Uterus (tissue), 4 donors: ENCODE results near the gene EEA1. TPM values are rescaled to one million over a fixed set of nuclear protein-coding genes. Genes with fewer than 3 reads are reported as not detected.

Experiments
- DNase-seq, 2 donors: peaks; one replicate each; pipeline ENCODE4 v3.0.0-alpha.2; 2019 to 2020
- H3K27ac ChIP-seq, 2 donors: fragments of 200-600 bp; sonication (generic); 1 replicate in 1 of 2; 2 replicates in 1 of 2; pipeline ENCODE4 v1.5.1; 2016 to 2018
- H3K27me3 ChIP-seq, 2 donors: fragments of 200-600 bp; sonication (generic); one replicate each; pipeline ENCODE4 v1.5.1; 2018 to 2019; ENCODE audit warnings: control low read depth in 1 of 2
- H3K36me3 ChIP-seq, 2 donors: fragments of 200-600 bp; sonication (generic); one replicate each; pipeline ENCODE4 v1.5.1; 2019; ENCODE audit warnings: control low read depth in 1 of 2
- H3K4me1 ChIP-seq, 2 donors: fragments of 200-600 bp; sonication (generic); one replicate each; pipeline ENCODE4 v1.5.1; 2018 to 2019; ENCODE audit warnings: control low read depth in 1 of 2
- H3K4me3 ChIP-seq, 2 donors: fragments of 200-600 bp; sonication (generic); 1 replicate in 1 of 2; 2 replicates in 1 of 2; pipeline ENCODE4 v1.5.1; 2018 to 2019; ENCODE audit warnings: mild to moderate bottlenecking in 1 of 2
- H3K9me3 ChIP-seq, 2 donors: fragments of 200-600 bp; sonication (generic); one replicate each; pipeline ENCODE4 v1.5.1; 2019; ENCODE audit warnings: control low read depth in 1 of 2
- CTCF ChIP-seq, 4 experiments: fragments of 200-600 bp in 2 of 4; fragments of 450-650 bp in 2 of 4; sonication (generic) in 2 of 4; IDR thresholded peaks; one replicate each; pipeline ENCODE4 v1.5.1; 2016 to 2019; ENCODE audit warnings: antibody characterized with exemption in 4 of 4, mild to moderate bottlenecking in 2 of 4, moderate library complexity in 1 of 4
- POLR2A ChIP-seq, 2 donors: fragments of 450-650 bp; IDR thresholded peaks; one replicate each; pipeline ENCODE4 v1.6.1; 2016; ENCODE audit warnings: antibody characterized with exemption in 2 of 2, mild to moderate bottlenecking in 1 of 2, moderate library complexity in 1 of 2
- intact Hi-C: fragments of 100-400 bp; cut with DNase I; formaldehyde crosslinking; loops from one replicate; pipeline ENCODE4 v1.15.1; 2023; ENCODE audit warnings: low total_unique reads
- total RNA-seq, 4 donors: library from RNA; depleted of rRNA in 3 of 4; stranded (reverse); fragments of >200 nt in 3 of 4; gene quantifications; one replicate each; pipeline versions ENCODE4 v1.1.0 to v1.2.4, GENCODE V29; 2014 to 2023
- donor health status: DM: yes; HTN: yes; CAD: no.

The EEA1 gene
- total RNA-seq, 4 donors from 2014 or later = 15.4 to 53.0 (median 31.6) TPM

- Histone ChIP-seq H3K27ac (no peak overlapping the region), H3K4me3 (no peak overlapping the region), H3K36me3 (no peaks in the 10 kb centered on the region), H3K27me3 (no peaks in the 10 kb centered on the region), H3K9me3 (no peaks in the 10 kb centered on the region), H3K4me1 (no peaks in the 10 kb centered on the region)
- intact Hi-C loops = no loop called here
- TF ChIP-seq POLR2A (IDR thresholded peaks at IDR 0.05) (no peak), CTCF (IDR thresholded peaks at IDR 0.05) (no peak)
- DNase-seq = no peak
Measured at GRCh38 chr12:92775416-92775815, 153.7 kb downstream of the EEA1 start.

- TF ChIP-seq POLR2A (IDR thresholded peaks at IDR 0.05) (no peak), CTCF (IDR thresholded peaks at IDR 0.05) (no peak)
- H3K27ac ChIP-seq = no peak overlapping the region
- H3K4me3 ChIP-seq = no peak overlapping the region
- no peaks in the 10 kb centered on the region for H3K27me3 ChIP-seq
- no peaks in the 10 kb centered on the region for H3K36me3 ChIP-seq
- DNase-seq = no peak
- H3K4me1 ChIP-seq = no peaks in the 10 kb centered on the region
- intact Hi-C loops = no loop called here
- H3K9me3 ChIP-seq = no peaks in the 10 kb centered on the region
Measured at GRCh38 chr12:92771001-92771400, 158.1 kb downstream of the EEA1 start.

- Histone ChIP-seq H3K27me3 (no peaks in the 10 kb centered on the region), H3K9me3 (no peaks in the 10 kb centered on the region), H3K36me3 (no peaks in the 10 kb centered on the region), H3K4me3 (no peak overlapping the region), H3K27ac (no peak overlapping the region), H3K4me1 (no peaks in the 10 kb centered on the region)
- DNase-seq = no peak
- intact Hi-C loops = no loop called here
- TF ChIP-seq CTCF (IDR thresholded peaks at IDR 0.05) = no peak
- TF ChIP-seq POLR2A (IDR thresholded peaks at IDR 0.05) = no peak
Measured at GRCh38 chr12:92769124-92769901, 159.8 kb downstream of the EEA1 start.

GRCh38 chr12:92765871-92766270 lies 163.2 kb downstream of the EEA1 start:
- Histone ChIP-seq H3K27me3 (no peaks in the 10 kb centered on the region), H3K9me3 (no peaks in the 10 kb centered on the region), H3K4me3 (no peak overlapping the region), H3K27ac (no peak overlapping the region), H3K36me3 (no peaks in the 10 kb centered on the region), H3K4me1 (no peaks in the 10 kb centered on the region)
- intact Hi-C loops = no loop called here
- DNase-seq = no peak
- TF ChIP-seq POLR2A (IDR thresholded peaks at IDR 0.05) (no peak), CTCF (IDR thresholded peaks at IDR 0.05) (no peak)

- H3K36me3 ChIP-seq = no peaks in the 10 kb centered on the region
- no peak overlapping the region for H3K4me3 ChIP-seq
- no peaks in the 10 kb centered on the region for H3K9me3 ChIP-seq
- no peak overlapping the region for H3K27ac ChIP-seq
- H3K27me3 ChIP-seq = no peaks in the 10 kb centered on the region
- intact Hi-C loops = no loop called here
- no peaks in the 10 kb centered on the region for H3K4me1 ChIP-seq
- TF ChIP-seq CTCF (IDR thresholded peaks at IDR 0.05) (no peak), POLR2A (IDR thresholded peaks at IDR 0.05) (no peak)
- no peak for DNase-seq
Measured at GRCh38 chr12:92764831-92765230, 164.3 kb downstream of the EEA1 start.
